Regular cardiac myocyte (primary cell): ENCODE measurements around the gene IRF2. TPM values are rescaled to one million over a fixed set of nuclear protein-coding genes. Genes with fewer than 3 reads are reported as not detected.

Experiments used
- total RNA-seq: library from RNA; depleted of rRNA; stranded (reverse); fragments of >200 nt; gene quantifications from 2 replicates; pipeline ENCODE4 v1.2.3, GENCODE V29; 2014

The IRF2 gene
- 23.2 and 40.0 TPM in 2 replicates for total RNA-seq

DNA sequence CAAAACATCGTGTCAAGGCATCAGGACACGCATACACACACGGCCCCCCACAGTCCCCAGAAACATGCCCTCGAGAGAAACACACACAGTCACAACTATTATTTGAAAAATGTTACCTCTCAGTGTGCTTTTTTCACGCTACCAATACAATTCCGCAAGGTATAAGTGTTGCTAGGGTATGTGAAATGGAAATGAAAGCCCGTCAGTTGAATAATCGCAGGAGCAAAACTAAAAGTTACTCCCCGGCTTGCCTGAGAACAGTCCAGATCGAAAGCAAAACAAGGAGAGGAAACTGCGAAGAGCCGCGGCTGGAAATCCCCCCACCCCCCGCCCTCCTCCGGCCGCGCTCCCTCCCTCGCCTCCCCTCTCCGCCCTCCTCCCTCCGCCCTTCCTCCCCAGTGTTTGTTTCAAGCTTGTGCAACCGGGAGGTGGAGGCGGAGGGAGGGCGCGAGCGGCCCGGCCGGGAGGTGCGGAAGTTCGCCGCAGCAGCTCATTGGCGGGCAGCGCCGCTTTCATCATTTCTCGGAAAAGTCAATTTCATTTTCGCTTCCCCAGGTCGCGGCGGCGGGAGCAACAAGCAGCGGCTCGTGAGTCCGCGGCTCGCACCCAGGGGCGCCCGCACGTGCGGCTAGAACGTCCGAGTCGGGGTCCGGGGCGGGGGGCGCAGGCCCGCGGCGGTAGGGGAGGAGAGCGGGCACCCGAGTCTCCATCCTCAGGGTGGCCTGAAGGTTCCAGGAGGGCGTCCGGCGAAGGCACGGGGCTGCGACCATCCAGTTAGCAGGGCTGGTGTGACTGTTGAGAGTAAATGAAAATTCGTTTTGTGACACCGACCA is at the start of gene IRF2:
IRF2 (minus strand) TSS at position 288 of the 833 bp plus-strand sequence. CDS start 45,486 bp downstream, outside the sequence.

Other genes starting within 250 kb of the IRF2 start
- 34.7 and 50.6 TPM in 2 replicates for gene CASP3, start 174.9 kb upstream of the IRF2 start, total RNA-seq
- 16.3 and 22.3 TPM in 2 replicates for gene PRIMPOL, start 175.2 kb upstream of the IRF2 start, total RNA-seq